Posterior cingulate gyrus (tissue), 11 donors: ENCODE measurements around the gene CLPTM1L.
"Not testable (repeated sequence)": the region's sequence is repeated elsewhere in the genome, so short reads cannot be mapped to it uniquely, and the experiment has no call there.

Source experiments
- DNase-seq, 10 donors: peaks; one replicate each; pipeline versions ENCODE4 v3.0.0 to v3.0.0-alpha.2; 2020 to 2021; ENCODE audit warnings: mixed read lengths in 3 of 10
- intact Hi-C: fragments of 100-400 bp; cut with DNase I; formaldehyde crosslinking; loops from one replicate; pipeline ENCODE4 v1.15.1; 2023

Gene CLPTM1L

GRCh38 chr5:1381370-1382247 is 36.7 kb upstream of the CLPTM1L start:
- intact Hi-C loops = loop anchor here (10.0 kb wide), 1 partner anchor 263 kb away; no protein-coding TSS in a partner anchor
- DNase-seq = peak in 2 of 10 donors; percentile 49 to 79

GRCh38 chr5:1380910-1381309 is 36.0 kb upstream of the CLPTM1L start:
- intact Hi-C loops = loop anchor here (10.0 kb wide), 1 partner anchor 264 kb away; no protein-coding TSS in a partner anchor
- peak in 2 of 10 donors; percentile 32 to 73 for DNase-seq

- intact Hi-C loops = loop anchor here (10.0 kb wide), 1 partner anchor 265 kb away; no protein-coding TSS in a partner anchor
- DNase-seq = peak in 6 of 10 donors; percentile 14 to 90 (median 45)
These were observed 35.3 kb upstream of the CLPTM1L start for GRCh38 chr5:1380011-1380817.

- peak in 1 of 10 donors; percentile 83 for DNase-seq
- intact Hi-C loops = no loop called here
These were observed 34.2 kb upstream of the CLPTM1L start for GRCh38 chr5:1378866-1379659.

GRCh38 chr5:1378096-1378495 is 33.2 kb upstream of the CLPTM1L start:
- peak in 1 of 10 donors; percentile 62 for DNase-seq
- intact Hi-C loops = no loop called here

GRCh38 chr5:1376981-1377380 is 32.1 kb upstream of the CLPTM1L start:
- DNase-seq = peak in 1 of 10 donors; percentile 70
- intact Hi-C loops = no loop called here

- DNase-seq = peak in 1 of 10 donors; percentile 69
- intact Hi-C loops = no loop called here
These were observed 31.2 kb upstream of the CLPTM1L start for GRCh38 chr5:1375871-1376810.

GRCh38 chr5:1374679-1375055 is 29.8 kb upstream of the CLPTM1L start:
- intact Hi-C loops = no loop called here
- DNase-seq = peak in 1 of 10 donors; percentile 58

GRCh38 chr5:1374030-1374678 is 29.3 kb upstream of the CLPTM1L start:
- intact Hi-C loops = no loop called here
- DNase-seq = peak in 1 of 10 donors; percentile 23

GRCh38 chr5:1371972-1372342 is 27.1 kb upstream of the CLPTM1L start:
- DNase-seq = peak in 2 of 10 donors; percentile 6 to 7
- intact Hi-C loops = not testable (repeated sequence)

GRCh38 chr5:1371218-1371971 is 26.5 kb upstream of the CLPTM1L start:
- DNase-seq = peak in 2 of 10 donors; percentile 50 to 53
- intact Hi-C loops = no loop called here

- intact Hi-C loops = no loop called here
- DNase-seq = peak in 2 of 10 donors; percentile 6 to 12
These were observed 25.1 kb upstream of the CLPTM1L start for GRCh38 chr5:1370006-1370405.

- intact Hi-C loops = no loop called here
- DNase-seq = peak in 2 of 10 donors; percentile 25 to 58
These were observed 23.9 kb upstream of the CLPTM1L start for GRCh38 chr5:1368756-1369155.

- DNase-seq = peak in 1 of 10 donors; percentile 55
- intact Hi-C loops = no loop called here
These were observed 23.3 kb upstream of the CLPTM1L start for GRCh38 chr5:1368236-1368635.

- intact Hi-C loops = no loop called here
- peak in 1 of 10 donors; percentile 19 for DNase-seq
These were observed 22.2 kb upstream of the CLPTM1L start for GRCh38 chr5:1367149-1367548.

GRCh38 chr5:1366514-1366913 is 21.6 kb upstream of the CLPTM1L start:
- intact Hi-C loops = no loop called here
- DNase-seq = peak in 2 of 10 donors; percentile 19 to 62

- intact Hi-C loops = no loop called here
- peak in 2 of 10 donors; percentile 5 to 71 for DNase-seq
These were observed 19.3 kb upstream of the CLPTM1L start for GRCh38 chr5:1364211-1364610.

- intact Hi-C loops = no loop called here
- peak in 2 of 10 donors; percentile 64 to 66 for DNase-seq
These were observed 18.7 kb upstream of the CLPTM1L start for GRCh38 chr5:1363581-1363980.
